Left lung (tissue), 10 donors: ENCODE measurements around the gene CNTN4. TPM values are rescaled to one million over a fixed set of nuclear protein-coding genes. Genes with fewer than 3 reads are reported as not detected.

ENCODE experiments used
- ATAC-seq: fragments of 200-7000 bp; cut with Tn5 transposase; one replicate; pipeline ENCODE4 v1.9.1; 2020; ENCODE audit warnings: moderate library complexity
- DNase-seq, 4 donors: peaks; one replicate each; pipeline ENCODE4 v3.0.0-alpha.2; 2013 to 2020
- H3K27ac ChIP-seq, 2 donors: fragments of 200-600 bp; sonication (generic) in 1 of 2; one replicate each; pipeline versions ENCODE4 v1.5.0 to v1.8.0; 2020 to 2021
- H3K27me3 ChIP-seq, 2 donors: fragments of 200-600 bp; sonication (generic) in 1 of 2; one replicate each; pipeline versions ENCODE4 v1.5.0 to v1.8.0; 2020 to 2021
- H3K36me3 ChIP-seq, 2 donors: fragments of 200-600 bp; sonication (generic) in 1 of 2; one replicate each; pipeline versions ENCODE4 v1.5.0 to v1.8.0; 2020 to 2021
- H3K4me1 ChIP-seq, 2 donors: fragments of 200-600 bp; one replicate each; pipeline ENCODE4 v1.8.0; 2021
- H3K4me3 ChIP-seq, 2 donors: fragments of 200-600 bp; sonication (generic) in 1 of 2; one replicate each; pipeline versions ENCODE4 v1.5.0 to v1.8.0; 2020 to 2021; ENCODE audit warnings: mild to moderate bottlenecking in 1 of 2
- H3K9me3 ChIP-seq, 2 donors: fragments of 200-600 bp; sonication (generic) in 1 of 2; one replicate each; pipeline versions ENCODE4 v1.5.0 to v1.8.0; 2020 to 2021
- CTCF ChIP-seq, 2 donors: fragments of 200-600 bp; sonication (generic) in 1 of 2; IDR thresholded peaks; one replicate each; pipeline versions ENCODE4 v1.5.0 to v1.8.0; 2021; ENCODE audit warnings: antibody characterized with exemption in 2 of 2
- intact Hi-C, 2 donors: fragments of 100-400 bp; cut with DNase I; formaldehyde crosslinking; loops; one replicate each; pipeline versions ENCODE4 v1.11.2 to v1.14.2; 2022
- polyA plus RNA-seq, 6 donors: library from polyadenylated mRNA; unstranded; fragments of 120-200 nt; gene quantifications; one replicate each; pipeline ENCODE4 v1.2.1, GENCODE V29; 2013; ENCODE audit not compliant: insufficient read length in 6 of 6
- total RNA-seq, 2 donors: library from RNA; stranded (reverse); fragmentation: NEBNext Ultra II Directional; extraction: Animal tissue kit (Norgen Biotek cat#: 25700); gene quantifications; one replicate each; pipeline ENCODE4 v1.2.1, GENCODE V29; 2021
- donor health status: DM: no; HTN: yes; CAD: no.
- donor health status: DM: no; HTN: no; CAD: no.

The CNTN4 gene
- total and polyA plus RNA-seq, 8 donors = 5.9 to 10.4 (median 8.2) TPM

DNA sequence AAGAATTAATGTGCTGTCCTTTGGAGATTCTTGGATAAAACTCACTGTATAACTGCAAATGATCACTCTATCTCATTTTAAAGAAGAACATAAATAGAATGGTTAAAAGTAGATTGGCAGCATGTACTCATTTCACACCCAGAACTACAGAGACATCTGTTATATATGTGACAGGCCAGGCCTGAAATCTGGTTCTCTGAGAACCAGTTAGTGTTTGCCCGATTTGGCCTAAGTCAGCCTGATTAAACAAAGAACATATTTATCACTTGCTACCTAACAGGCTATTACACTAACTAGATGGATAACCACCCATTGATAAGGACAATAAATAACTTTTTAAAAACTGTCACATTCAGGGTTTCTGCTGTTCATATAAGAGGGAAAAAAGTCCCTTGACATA is 460.1 kb downstream of the CNTN4 start:
- Histone ChIP-seq H3K4me1 (no peaks in the 10 kb centered on the region), H3K27me3 (no peaks in the 10 kb centered on the region), H3K27ac (no peak overlapping the region), H3K36me3 (no peaks in the 10 kb centered on the region), H3K4me3 (no peak overlapping the region), H3K9me3 (no peaks in the 10 kb centered on the region)
- intact Hi-C loops = no loop called here
- TF ChIP-seq CTCF (IDR thresholded peaks at IDR 0.05) = no peak
- no peak for DNase-seq
- no peak for ATAC-seq

GRCh38 chr3:2567451-2567850 is 468.8 kb downstream of the CNTN4 start:
- no peak overlapping the region for H3K27ac ChIP-seq
- no peak overlapping the region for H3K4me3 ChIP-seq
- DNase-seq (no peak), ATAC-seq (no peak)
- TF ChIP-seq CTCF (IDR thresholded peaks at IDR 0.05) = no peak
- intact Hi-C loops = no loop called here
- H3K27me3 ChIP-seq = no peaks in the 10 kb centered on the region
- H3K4me1 ChIP-seq = no peaks in the 10 kb centered on the region
- no peaks in the 10 kb centered on the region for H3K36me3 ChIP-seq
- no peaks in the 10 kb centered on the region for H3K9me3 ChIP-seq

- intact Hi-C loops = no loop called here
- Histone ChIP-seq H3K27ac (no peak overlapping the region), H3K9me3 (no peaks in the 10 kb centered on the region), H3K27me3 (no peaks in the 10 kb centered on the region), H3K4me1 (no peaks in the 10 kb centered on the region), H3K36me3 (no peaks in the 10 kb centered on the region), H3K4me3 (no peak overlapping the region)
- no peak for TF ChIP-seq CTCF (IDR thresholded peaks at IDR 0.05)
- no peak for DNase-seq
- no peak for ATAC-seq
These were observed 469.5 kb downstream of the CNTN4 start for GRCh38 chr3:2568156-2568555.

DNA sequence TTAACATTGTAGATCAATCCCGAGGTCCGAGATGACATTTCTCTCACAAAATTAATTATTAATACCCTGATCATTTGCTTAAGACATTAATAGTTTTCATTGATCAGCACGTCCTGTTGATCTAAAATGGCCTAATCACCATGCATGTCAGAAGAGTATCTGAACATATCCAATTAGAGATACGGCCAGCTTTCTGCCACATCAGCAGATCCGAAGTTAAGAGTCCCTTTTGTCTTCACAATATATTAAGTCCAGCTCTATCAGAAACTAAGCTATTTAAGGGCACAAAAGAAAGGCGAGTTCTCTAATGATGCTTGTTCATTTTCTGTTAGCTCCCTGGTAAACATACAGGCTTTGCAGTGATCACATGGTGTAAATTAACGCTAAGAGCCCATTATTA is 470.3 kb downstream of the CNTN4 start:
- H3K4me3 ChIP-seq = no peak overlapping the region
- no peaks in the 10 kb centered on the region for H3K9me3 ChIP-seq
- H3K36me3 ChIP-seq = no peaks in the 10 kb centered on the region
- ATAC-seq = no peak
- intact Hi-C loops = no loop called here
- no peak for TF ChIP-seq CTCF (IDR thresholded peaks at IDR 0.05)
- no peak overlapping the region for H3K27ac ChIP-seq
- H3K27me3 ChIP-seq = no peaks in the 10 kb centered on the region
- no peak for DNase-seq
- no peaks in the 10 kb centered on the region for H3K4me1 ChIP-seq

- Histone ChIP-seq H3K4me1 (no peaks in the 10 kb centered on the region), H3K27me3 (no peaks in the 10 kb centered on the region), H3K27ac (no peak overlapping the region), H3K4me3 (no peak overlapping the region), H3K9me3 (no peaks in the 10 kb centered on the region), H3K36me3 (no peaks in the 10 kb centered on the region)
- DNase-seq (no peak), ATAC-seq (no peak)
- no peak for TF ChIP-seq CTCF (IDR thresholded peaks at IDR 0.05)
- intact Hi-C loops = no loop called here
These were observed 478.9 kb downstream of the CNTN4 start for GRCh38 chr3:2577571-2577970.
